NCI-H345 treated with DMSO at 0.1 percent for 48 hours (cell line): ENCODE data around the gene LRSAM1.

Source experiments
- DNase-seq: peaks from one replicate; lab custom pipeline; 2025; ENCODE audit not compliant: unreplicated experiment; lab: John Stamatoyannopoulos, UW

The LRSAM1 gene

GRCh38 chr9:127424676-127424999 is 26.7 kb upstream of the LRSAM1 start:
- DNase-seq = no peak

DNA sequence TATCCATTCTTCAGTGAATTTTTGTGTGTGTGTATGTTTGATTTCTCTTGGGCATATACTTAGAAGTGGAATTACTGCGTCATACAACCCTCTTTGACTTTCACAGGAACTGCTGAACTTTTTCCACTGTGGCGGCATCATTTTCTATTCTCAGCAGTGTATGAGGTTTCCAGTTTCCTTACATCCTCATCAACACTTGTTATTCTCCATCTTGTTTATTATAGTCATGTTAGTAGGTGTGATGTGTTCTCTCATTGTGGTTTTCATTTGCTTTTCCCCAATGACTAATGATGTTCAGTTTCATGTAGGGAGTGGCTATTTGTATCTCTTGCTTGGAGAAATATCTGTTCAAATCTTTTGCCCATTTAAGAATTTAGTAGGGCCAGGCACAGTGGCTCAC is 24.6 kb upstream of the LRSAM1 start:
- DNase-seq = no peak

- DNase-seq = no peak
Measured at GRCh38 chr9:127428348-127428747, 23.0 kb upstream of the LRSAM1 start.

- DNase-seq = no peak
Measured at GRCh38 chr9:127430415-127430814, 20.9 kb upstream of the LRSAM1 start.

DNA sequence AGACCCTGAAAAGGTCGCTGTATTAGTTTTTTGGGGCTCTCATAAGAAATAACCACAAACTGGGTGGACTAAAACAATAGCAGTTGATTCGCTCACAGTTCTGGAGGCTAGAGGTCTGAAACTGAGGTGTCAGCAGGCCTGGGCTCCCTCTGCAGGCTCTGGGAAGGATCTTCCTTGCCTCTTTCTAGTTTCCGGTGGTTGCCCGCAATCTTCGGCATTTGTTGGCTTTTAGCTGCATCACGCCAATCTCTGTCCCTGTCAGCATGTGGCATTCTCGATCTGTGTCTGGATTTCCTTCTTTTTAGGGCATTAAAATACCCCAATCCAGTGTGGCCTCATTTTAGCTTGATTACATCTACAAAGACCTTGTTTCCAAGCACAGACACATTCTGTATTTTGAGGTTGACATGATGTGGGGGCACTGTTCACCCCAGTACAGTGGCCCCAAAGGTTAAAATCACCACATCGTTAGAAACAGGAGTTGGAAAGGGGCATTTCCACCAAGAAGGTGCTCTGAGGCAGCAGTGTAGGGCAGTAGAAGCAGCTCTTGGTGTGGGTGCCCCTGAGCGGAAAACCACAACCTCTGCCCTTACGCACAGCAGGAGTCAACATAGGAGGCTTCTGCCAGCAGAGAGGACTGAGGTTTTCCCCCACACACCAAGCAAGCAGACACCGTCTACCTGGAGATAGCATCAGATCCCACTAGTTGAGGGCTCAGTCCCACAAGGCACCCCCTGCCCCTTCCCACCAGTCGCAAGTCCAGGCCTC is 13.6 kb upstream of the LRSAM1 start:
- no peak for DNase-seq

DNA sequence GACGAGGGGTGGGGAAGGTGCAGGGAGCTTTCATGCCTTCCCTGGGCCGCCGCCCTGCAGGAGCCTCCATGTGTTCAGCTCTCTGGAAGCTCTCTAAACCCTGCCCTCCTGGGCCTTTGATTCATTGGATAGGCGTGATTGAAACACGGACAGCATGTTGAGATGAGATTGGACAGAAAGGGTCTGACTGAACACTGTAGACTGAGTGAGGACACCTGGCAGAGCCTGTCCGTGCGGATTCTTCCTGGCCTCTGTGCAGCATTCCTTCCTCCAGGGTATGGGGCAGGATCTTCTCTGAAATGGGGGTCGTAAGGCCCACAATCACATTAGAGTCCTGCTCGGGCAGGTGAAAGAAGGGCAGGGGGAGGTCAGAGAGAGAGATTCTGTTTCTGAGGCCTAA is 12.9 kb upstream of the LRSAM1 start:
- DNase-seq = no peak

DNA sequence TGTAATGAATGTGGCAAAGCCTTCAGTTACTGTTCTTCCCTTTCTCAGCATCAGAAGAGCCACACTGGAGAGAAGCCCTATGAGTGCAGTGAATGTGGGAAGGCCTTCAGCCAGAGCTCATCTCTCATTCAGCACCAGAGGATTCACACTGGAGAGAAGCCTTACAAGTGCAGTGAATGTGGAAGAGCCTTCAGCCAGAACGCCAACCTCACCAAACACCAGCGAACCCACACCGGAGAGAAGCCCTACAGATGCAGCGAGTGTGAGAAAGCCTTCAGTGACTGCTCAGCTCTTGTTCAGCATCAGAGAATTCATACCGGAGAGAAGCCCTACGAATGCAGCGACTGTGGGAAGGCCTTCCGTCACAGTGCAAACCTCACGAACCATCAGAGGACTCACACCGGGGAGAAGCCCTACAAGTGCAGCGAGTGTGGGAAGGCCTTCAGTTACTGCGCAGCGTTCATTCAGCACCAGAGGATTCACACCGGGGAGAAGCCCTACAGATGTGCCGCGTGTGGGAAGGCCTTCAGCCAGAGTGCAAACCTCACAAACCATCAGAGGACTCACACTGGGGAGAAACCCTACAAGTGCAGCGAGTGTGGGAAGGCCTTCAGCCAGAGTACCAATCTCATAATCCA is 6.9 kb upstream of the LRSAM1 start:
- DNase-seq = no peak

- no peak for DNase-seq
Measured at GRCh38 chr9:127444921-127445850, 6.1 kb upstream of the LRSAM1 start.

DNA sequence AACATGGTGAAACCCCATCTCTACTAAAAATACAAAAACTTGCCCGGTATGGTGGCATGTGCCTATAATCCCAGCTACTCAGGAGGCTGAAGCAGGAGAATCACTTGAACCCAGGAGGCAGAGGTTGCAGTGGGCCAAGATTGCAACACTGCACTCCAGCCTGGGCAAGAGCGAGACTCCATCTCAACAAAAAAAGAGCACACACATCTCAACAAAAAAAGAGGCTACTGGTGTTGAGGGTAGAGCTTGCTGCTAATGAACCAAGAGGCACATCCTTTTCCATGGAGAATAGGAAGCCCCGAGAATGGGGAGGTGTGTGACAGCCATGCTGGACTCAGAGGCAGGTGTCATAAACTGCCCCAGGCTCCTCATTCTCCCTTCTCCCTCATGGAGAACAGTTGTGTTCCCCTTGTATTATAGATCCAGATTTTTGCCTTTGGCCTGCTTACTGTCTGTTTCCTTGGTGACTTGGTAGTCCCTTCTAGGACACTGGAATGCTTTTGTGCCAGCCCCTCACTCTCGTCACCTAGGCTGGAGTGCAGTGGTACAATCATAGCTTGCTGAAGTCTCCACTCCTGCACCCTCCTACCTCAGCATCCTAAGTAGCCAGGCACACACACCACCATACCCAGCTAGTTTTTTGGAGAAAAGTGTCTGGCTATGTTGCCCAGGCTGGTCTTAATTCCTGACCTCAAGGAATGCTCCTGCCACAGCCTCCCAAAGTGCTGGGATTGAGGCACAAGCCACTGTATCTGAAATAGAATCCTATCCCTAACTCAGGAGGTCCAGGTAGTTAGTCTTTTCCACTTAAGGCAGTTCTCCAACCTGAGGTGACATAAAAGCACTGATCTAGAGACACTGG is 5.2 kb upstream of the LRSAM1 start:
- no peak for DNase-seq

DNA sequence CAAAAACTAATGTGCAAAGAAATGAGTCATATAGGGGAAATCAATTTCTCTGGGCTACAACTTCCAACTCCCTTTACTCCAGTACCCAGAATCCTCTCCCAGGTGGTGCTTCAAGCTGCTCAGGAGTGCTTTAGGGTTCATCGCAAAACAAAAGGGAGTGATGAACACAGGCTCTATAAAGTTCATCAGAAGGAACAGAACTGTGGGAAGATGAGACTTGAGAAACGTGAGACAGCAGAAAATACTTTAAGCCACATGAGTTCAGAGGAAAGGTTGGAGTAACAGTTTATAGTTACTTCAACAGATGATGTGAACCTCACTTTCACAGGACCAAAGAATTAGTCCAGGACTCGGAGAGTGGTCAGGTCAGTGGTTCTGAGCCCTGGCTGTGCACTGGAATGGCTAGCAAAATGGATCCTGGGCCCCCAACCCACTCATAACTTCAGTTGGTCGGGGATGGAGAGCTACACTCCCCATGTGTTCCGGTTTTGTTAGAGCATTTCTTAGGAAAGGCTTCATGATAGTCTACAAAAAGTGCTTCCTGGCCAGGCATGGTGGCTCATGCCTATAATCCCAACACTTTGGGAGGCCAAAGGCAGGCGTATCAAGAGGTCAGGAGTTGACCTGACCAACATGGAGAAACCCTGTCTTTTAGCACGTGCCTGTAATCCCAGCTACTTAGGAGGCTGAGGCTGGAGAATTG is 4.4 kb upstream of the LRSAM1 start:
- no peak for DNase-seq

DNA sequence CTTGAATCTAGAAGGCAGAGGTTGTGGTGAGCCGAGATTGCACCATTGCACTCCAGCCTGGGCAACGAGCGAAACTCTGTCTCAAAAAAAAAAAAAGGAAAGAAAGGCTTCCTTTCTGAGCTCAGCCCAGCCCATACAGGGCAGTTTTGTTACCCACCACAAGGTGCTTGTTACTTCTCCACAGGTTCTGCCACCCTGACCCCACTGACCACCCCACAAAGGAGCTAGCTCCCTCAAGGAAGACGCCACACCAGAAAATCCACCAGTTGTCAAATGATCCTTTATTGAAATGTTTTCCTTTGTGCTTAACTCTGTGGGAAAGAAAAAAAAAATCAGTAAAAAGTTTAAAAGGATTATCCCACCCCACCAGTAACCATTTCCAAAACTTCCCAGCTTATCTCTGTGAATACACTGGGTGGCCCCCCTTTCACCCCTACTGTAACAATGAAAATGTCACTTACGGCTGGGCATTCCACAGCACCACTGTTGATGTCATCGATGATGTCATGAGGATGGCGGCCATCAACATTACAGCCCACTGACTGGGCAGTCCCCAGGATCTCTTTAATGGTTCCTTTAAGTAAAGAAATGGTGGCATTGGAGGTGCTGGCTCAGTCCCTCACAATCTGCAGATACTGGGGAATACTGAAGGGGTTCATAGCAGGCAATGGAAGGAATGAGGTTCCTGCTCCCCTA is 3.7 kb upstream of the LRSAM1 start:
- no peak for DNase-seq

- no peak for DNase-seq
Measured at GRCh38 chr9:127448112-127448805, 3.1 kb upstream of the LRSAM1 start.

- DNase-seq = no peak
Measured at GRCh38 chr9:127449332-127449966, 1.9 kb upstream of the LRSAM1 start.

DNA sequence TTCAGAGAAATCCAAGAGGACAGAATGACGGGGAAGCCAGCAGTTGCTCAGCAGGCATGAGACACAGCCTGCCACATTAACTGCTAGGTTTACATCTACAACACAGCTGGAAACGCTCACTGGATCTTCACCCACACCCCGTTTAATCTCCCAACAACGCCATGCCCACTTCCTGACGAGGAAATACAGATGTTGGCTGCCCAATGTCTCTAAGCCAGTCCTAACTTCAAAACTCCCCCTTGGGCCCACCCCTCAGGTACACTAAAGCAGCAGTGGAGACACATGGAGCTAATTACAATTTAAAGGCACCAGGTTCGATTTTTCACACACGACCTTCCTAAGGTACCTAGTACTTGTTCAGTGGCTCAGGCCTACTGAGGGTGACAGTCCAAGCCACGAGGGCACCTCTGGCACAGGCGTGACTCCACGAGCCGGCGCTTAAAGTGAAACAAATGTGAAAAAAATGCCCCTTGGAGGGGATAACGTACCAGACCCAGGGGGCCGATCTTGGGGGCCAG is 1.0 kb upstream of the LRSAM1 start:
- DNase-seq = no peak

GRCh38 chr9:127451608-127451857 is 223 bp downstream of the LRSAM1 start:
- DNase-seq = no peak

- DNase-seq = no peak
Measured at GRCh38 chr9:127451858-127452656, 747 bp downstream of the LRSAM1 start.

- no peak for DNase-seq
Measured at GRCh38 chr9:127452691-127453090, 1.4 kb downstream of the LRSAM1 start.
